K562 (cell line): ENCODE data around the gene LHPP. TPM values are rescaled to one million over a fixed set of nuclear protein-coding genes. Genes with fewer than 3 reads are reported as not detected.
A peak's percentile ranks its signal among the peaks of the same experiment; 100 is the strongest.

ENCODE experiments used
- ATAC-seq: fragments of 200-7000 bp; cut with Tn5 transposase; 3 replicates; pipeline ENCODE4 v1.9.1; 2020; ENCODE audit warnings: moderate library complexity
- BruUV-seq: library from RNA; stranded (reverse); fragments of 400-500 nt; replicated peaks from 2 replicates; lab custom pipeline; 2021; lab: Mats Ljungman, UMichigan
- CTCF ChIA-PET: fragments of 300-600 bp; formaldehyde crosslinking; extraction: SDS; loops from one replicate; lab custom pipeline; 2021; ENCODE audit warnings: low intra/inter-chr PET ratio; lab: Yijun Ruan, JAX
- POLR2A ChIA-PET: fragments of 300-600, 350-650 bp; sonication (Branson Sonifier 250); formaldehyde crosslinking; extraction: SDS; loops from one replicate; lab custom pipeline; 2021; ENCODE audit warnings: antibody characterized with exemption, inconsistent platforms; lab: Yijun Ruan, JAX
- DNase-seq, 4 experiments: peaks; one replicate each; pipeline versions ENCODE4 v3.0.0 to v3.0.0-alpha.2; 2011 to 2018; ENCODE audit warnings: low spot score in 3 of 4, mixed read lengths in 3 of 4; ENCODE audit errors: extremely low read depth in 1 of 4
- FAIRE-seq: peaks from 2 replicates; lab custom pipeline; 2011; peaks lifted over from hg19 to GRCh38; lab: Jason Lieb, UNC
- H2AFZ ChIP-seq: 2 replicates; pipeline ENCODE4 v1.6.0; 2011; ENCODE audit warnings: low read depth, low read length, control low read depth, inconsistent platforms
- H3K27ac ChIP-seq: fragments of 200-600 bp; 3 replicates; pipeline ENCODE4 v1.8.0; 2011; ENCODE audit warnings: low read depth, mild to moderate bottlenecking, control low read depth, inconsistent platforms, low read length, moderate library complexity, mixed read lengths; ENCODE audit errors: extremely low read depth
- H3K27me3 ChIP-seq, 2 experiments: fragments of 300-600 bp in 1 of 2; 2 replicates in 1 of 2; 3 replicates in 1 of 2; pipeline versions ENCODE4 v1.6.0 to v1.8.0; 2011; ENCODE audit warnings: inconsistent platforms in 2 of 2, low read length in 2 of 2, mild to moderate bottlenecking in 1 of 2, mixed read lengths in 1 of 2, moderate library complexity in 1 of 2; ENCODE audit not compliant: control insufficient read depth in 2 of 2, insufficient read depth in 2 of 2
- H3K36me3 ChIP-seq: fragments of 300-600 bp; 3 replicates; pipeline ENCODE4 v1.8.0; 2011; ENCODE audit warnings: mild to moderate bottlenecking, low read length, inconsistent platforms; ENCODE audit not compliant: control insufficient read depth, insufficient read depth
- H3K4me1 ChIP-seq, 2 experiments: fragments of 200-600 bp in 1 of 2; replicated peaks in 1 of 2; 2 replicates in 1 of 2; 3 replicates in 1 of 2; pipeline versions ENCODE4 v1.5.1 to v1.8.0; 2011; ENCODE audit warnings: inconsistent platforms in 2 of 2, low read length in 2 of 2, mild to moderate bottlenecking in 1 of 2, mixed read lengths in 1 of 2, moderate library complexity in 1 of 2; ENCODE audit not compliant: control insufficient read depth in 2 of 2, insufficient read depth in 2 of 2
- H3K4me2 ChIP-seq: 2 replicates; pipeline ENCODE4 v1.6.1; 2011; ENCODE audit warnings: low read length, control low read depth, inconsistent platforms, mixed read lengths; ENCODE audit not compliant: insufficient read depth
- H3K4me3 ChIP-seq: fragments of 200-600 bp; sonication (generic), shearing (Covaris generic); 2 replicates; pipeline ENCODE4 v1.5.1; 2016; ENCODE audit warnings: control low read depth, inconsistent platforms
- H3K79me2 ChIP-seq: fragments of 200-600 bp; 3 replicates; pipeline ENCODE4 v1.8.0; 2011; ENCODE audit warnings: low read length, inconsistent platforms; ENCODE audit not compliant: control insufficient read depth, insufficient read depth
- H3K9ac ChIP-seq, 2 experiments: 2 replicates each; pipeline versions ENCODE4 v1.6.0 to v1.6.1; 2011; ENCODE audit warnings: low read depth in 2 of 2, low read length in 2 of 2, control low read depth in 1 of 2, inconsistent platforms in 1 of 2, mild to moderate bottlenecking in 1 of 2, mixed read lengths in 1 of 2; ENCODE audit not compliant: insufficient read depth in 1 of 2
- H3K9me1 ChIP-seq: one replicate; pipeline ENCODE4 v1.6.0; 2011; ENCODE audit warnings: inconsistent platforms, mild to moderate bottlenecking, low read length, moderate library complexity; ENCODE audit not compliant: control insufficient read depth, insufficient read depth
- H3K9me3 ChIP-seq: replicated peaks from 2 replicates; pipeline ENCODE4 v1.5.1; 2011; ENCODE audit warnings: low read depth, low read length, inconsistent platforms; ENCODE audit not compliant: control insufficient read depth, insufficient read depth
- H4K20me1 ChIP-seq: replicated peaks from 2 replicates; pipeline ENCODE4 v1.6.1; 2011; ENCODE audit warnings: low read length, inconsistent platforms, mixed read lengths; ENCODE audit not compliant: control insufficient read depth, insufficient read depth
- CEBPG ChIP-seq, 3 experiments: fragments of 200-800 bp in 1 of 3; sonication (Bioruptor generic) in 1 of 3; sonication (generic) in 1 of 3; formaldehyde crosslinking in 1 of 3; IDR thresholded peaks in 2 of 3; conservative IDR thresholded peaks in 1 of 3; 2 replicates each; pipeline versions ENCODE4 v1.6.1 to v1.8.0; 2016 to 2022; ENCODE audit warnings: missing compliant biosample characterization in 2 of 3, missing genetic modification characterization in 2 of 3, mild to moderate bottlenecking in 1 of 3, missing genetic modification reagents in 1 of 3
- GATA2 ChIP-seq: sonication (generic); formaldehyde crosslinking; IDR thresholded peaks from 2 replicates; pipeline ENCODE4 v1.4.0; 2020; ENCODE audit warnings: mild to moderate bottlenecking, missing genetic modification reagents
- WGBS: fragments of 100-300 bp; shearing (Covaris generic); methylation state at CpG from one replicate; pipeline ENCODE4 v1.1.6; 2016; ENCODE audit warnings: low coverage, mixed read lengths; ENCODE audit not compliant: insufficient coverage; ENCODE audit errors: missing lambda C conversion rate; 5-methylcytosine and 5-hydroxymethylcytosine counted together
- in situ Hi-C: fragments of 300-500 bp; cut with MboI; formaldehyde crosslinking; loops from 4 replicates; pipeline ENCODE4 v1.15.0; 2018; ENCODE audit warnings: inconsistent platforms, mixed read lengths
- intact Hi-C: fragments of 100-400 bp; cut with micrococcal nuclease; formaldehyde crosslinking; loops from 2 replicates; pipeline ENCODE4 v1.14.2; 2022
- polyA plus RNA-seq, 8 experiments: library from polyadenylated mRNA; depleted of rRNA in 4 of 8; stranded (reverse) in 5 of 8; unstranded in 3 of 8; fragments of >200 nt; fragmentation: Nextera tagmentation in 2 of 8; fragmentation: Illumina TruSeq in 1 of 8; extraction: Ambion mirVana in 2 of 8; extraction: Trizol in 1 of 8; gene quantifications; 2 replicates each; pipeline versions ENCODE4 v1.2.1 to v1.2.3, GENCODE V29; 2011 to 2014; ENCODE audit warnings: inconsistent platforms in 1 of 8, missing spikeins in 1 of 8
- total RNA-seq, 7 experiments: library from RNA; depleted of rRNA in 6 of 7; stranded (reverse); fragments of >200 nt in 6 of 7; fragmentation: Illumina TruSeq in 2 of 7; extraction: Trizol in 2 of 7; gene quantifications; 2 replicates each; pipeline versions ENCODE4 v1.2.1 to v1.2.3, GENCODE V29; 2011 to 2021; ENCODE audit warnings: low replicate concordance in 1 of 7

LHPP gene
- total and polyA plus RNA-seq, 9 of the 15 experiments (the other 6 are each of a cell fraction or from before 2014, with no cell fraction given): 0.34 to 7.4 (median 3.0) TPM

DNA sequence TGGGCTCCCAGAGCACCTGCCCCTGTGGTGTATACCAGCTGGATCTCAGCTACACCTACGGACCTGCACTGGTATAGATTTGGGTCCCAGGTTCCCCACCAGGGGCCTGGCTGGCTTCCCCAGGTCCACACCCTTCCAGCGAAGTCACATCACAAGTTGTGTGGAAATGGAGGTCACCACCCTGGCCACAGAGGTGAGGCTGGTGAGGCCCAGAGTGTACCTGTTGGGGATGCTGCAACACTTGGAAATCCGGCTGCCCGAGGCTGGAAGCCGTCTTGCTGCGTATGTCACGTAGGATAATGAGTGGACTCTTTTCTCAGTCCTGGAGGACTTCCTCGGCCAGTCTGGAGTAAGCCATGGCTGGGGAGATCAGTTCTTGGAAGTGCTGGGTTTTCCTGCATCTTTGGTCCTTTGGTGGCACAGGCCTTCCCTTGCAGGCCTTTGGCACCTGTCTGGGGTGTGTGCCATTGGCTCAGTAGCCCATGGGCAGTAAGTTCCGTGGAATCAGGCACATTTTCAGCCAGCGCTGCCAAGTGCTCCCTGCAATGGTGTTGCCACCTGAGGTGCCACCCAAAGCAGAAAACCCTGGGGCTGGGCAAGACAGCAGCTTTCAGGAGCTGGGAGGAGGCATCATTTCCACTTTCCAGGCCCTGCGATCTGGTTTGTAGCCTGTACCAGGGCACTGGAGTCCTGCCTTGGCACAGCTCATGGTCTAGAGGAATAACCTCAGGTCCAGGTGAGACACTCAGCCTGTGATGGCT, 97.9 kb downstream of the LHPP start:
- H3K4me2 ChIP-seq: no peak overlapping the region
- no peak overlapping the region for H2AFZ ChIP-seq
- H3K4me1 ChIP-seq: peaks cover 0 to 8% of the 10 kb centered on the region in 2 experiments; a peak in 2 of 5 replicates
- in situ Hi-C loops: no loop called here
- ChIA-PET POLR2A (no interaction called here), CTCF (no interaction called here)
- no peaks in the 10 kb centered on the region for H3K79me2 ChIP-seq
- H4K20me1 ChIP-seq: no peaks in the 10 kb centered on the region
- no peaks in the 10 kb centered on the region for H3K9me1 ChIP-seq
- no peak for FAIRE-seq
- H3K4me3 ChIP-seq: no peak overlapping the region
- H3K27ac ChIP-seq: no peak overlapping the region
- WGBS: 19% methylated on average over 11 of the region's 11 CpGs
- TF ChIP-seq CEBPG (CRISPR knock-in tag; IDR thresholded peaks at IDR 0.05) (peak; percentile 20; the same call in 1 of the 2 replicates), CEBPG (tag; conservative IDR thresholded peaks at IDR 0.05 in 1 of 2, IDR thresholded peaks at IDR 0.05 in 1 of 2) (no peak), GATA2 (CRISPR knock-in tag) (no peak)
- TF ChIP-seq, all 486 proteins: peak for 1
- peaks cover 0 to 31% of the 10 kb centered on the region in 2 experiments; a peak in 3 of 5 replicates for H3K27me3 ChIP-seq
- H3K9me3 ChIP-seq: no peaks in the 10 kb centered on the region
- no peak overlapping the region for H3K9ac ChIP-seq
- intact Hi-C loops: no loop called here
- DNase-seq (no peak), ATAC-seq (no peak)
- no peaks in the 10 kb centered on the region for H3K36me3 ChIP-seq
- BruUV-seq: no TSS peak
